HFFc6 (cell line): Measurements from ENCODE around the gene HELZ. TPM values are rescaled to one million over a fixed set of nuclear protein-coding genes. Genes with fewer than 3 reads are reported as not detected.

ENCODE experiments used
- DNase-seq: peaks from one replicate; pipeline ENCODE4 v3.0.0-alpha.2; 2018
- H3K27ac Mint-ChIP-seq: 2 replicates; pipeline ENCODE4 v1.8.0; 2020; ENCODE audit warnings: mild to moderate bottlenecking, mixed read lengths
- H3K27me3 Mint-ChIP-seq: 2 replicates; pipeline ENCODE4 v1.8.0; 2021; ENCODE audit warnings: mild to moderate bottlenecking, moderate library complexity, mixed read lengths; ENCODE audit not compliant: insufficient read depth
- H3K36me3 Mint-ChIP-seq: 2 replicates; pipeline ENCODE4 v1.8.0; 2021; ENCODE audit warnings: low read depth, mixed read lengths
- H3K4me1 Mint-ChIP-seq: 2 replicates; pipeline ENCODE4 v1.8.0; 2020; ENCODE audit warnings: low read depth, mixed read lengths
- H3K4me3 Mint-ChIP-seq: 2 replicates; pipeline ENCODE4 v1.8.0; 2020; ENCODE audit warnings: mild to moderate bottlenecking, moderate library complexity, mixed read lengths
- H3K9me3 Mint-ChIP-seq: 2 replicates; pipeline ENCODE4 v1.8.0; 2020; ENCODE audit warnings: mild to moderate bottlenecking, mixed read lengths
- CTCF ChIP-seq: fragments of 200-600 bp; sonication (generic); IDR thresholded peaks from 2 replicates; pipeline ENCODE4 v1.5.0; 2021; ENCODE audit warnings: antibody characterized with exemption, mild to moderate bottlenecking
- total RNA-seq, 6 experiments: library from RNA; stranded (reverse); fragmentation: NEBNext Ultra II Directional; extraction: Animal tissue kit (Norgen Biotek cat#: 25700); gene quantifications; 2 replicates in 1 of 6; 3 replicates in 5 of 6; pipeline ENCODE4 v1.2.3, GENCODE V29; 2021

Gene HELZ
- total RNA-seq, 6 experiments from 2014 or later, result 36.0 to 46.2 (median 38.4) TPM

DNA sequence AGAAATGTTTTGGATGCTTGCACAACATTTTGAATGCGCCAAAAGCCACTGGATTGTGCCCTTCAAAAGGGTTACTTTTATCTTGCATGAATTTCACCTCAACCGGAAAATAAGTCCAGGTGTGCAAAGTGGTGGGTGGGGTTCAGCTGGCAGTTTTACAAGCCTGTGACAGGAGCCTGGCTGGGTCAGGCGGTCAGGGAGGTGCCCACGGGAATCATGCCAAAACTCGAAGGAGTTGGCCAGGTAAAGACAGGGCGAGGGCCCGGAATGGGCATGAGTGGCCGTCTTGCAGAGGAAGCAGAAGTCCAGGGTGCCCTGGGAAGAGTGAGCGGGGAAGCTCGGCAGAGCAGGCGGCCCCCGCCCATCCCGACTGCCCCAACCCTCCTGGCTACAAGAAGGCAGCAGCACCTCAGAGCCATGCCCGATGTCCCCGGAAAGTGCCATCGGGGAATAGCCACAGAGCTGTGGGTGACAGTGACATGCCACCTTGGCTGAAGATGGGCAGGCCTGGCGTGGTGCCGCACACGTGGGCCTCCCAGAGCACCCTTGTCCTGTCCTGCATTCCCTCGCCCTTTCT lies 219.7 kb downstream of the HELZ start:
- Mint-ChIP-seq H3K9me3 (no peaks in the 10 kb centered on the region), H3K27ac (no peak overlapping the region), H3K27me3 (peaks cover 20% of the 10 kb centered on the region), H3K4me1 (no peaks in the 10 kb centered on the region), H3K36me3 (no peaks in the 10 kb centered on the region), H3K4me3 (no peak overlapping the region)
- no peak for TF ChIP-seq CTCF
- DNase-seq, result no peak

GRCh38 chr17:67024736-67025135 lies 220.3 kb downstream of the HELZ start:
- H3K36me3 Mint-ChIP-seq, result no peaks in the 10 kb centered on the region
- DNase-seq, result no peak
- no peak overlapping the region for H3K27ac Mint-ChIP-seq
- no peaks in the 10 kb centered on the region for H3K4me1 Mint-ChIP-seq
- no peak overlapping the region for H3K4me3 Mint-ChIP-seq
- TF ChIP-seq CTCF, result no peak
- no peaks in the 10 kb centered on the region for H3K9me3 Mint-ChIP-seq
- peaks cover 24% of the 10 kb centered on the region for H3K27me3 Mint-ChIP-seq

DNA sequence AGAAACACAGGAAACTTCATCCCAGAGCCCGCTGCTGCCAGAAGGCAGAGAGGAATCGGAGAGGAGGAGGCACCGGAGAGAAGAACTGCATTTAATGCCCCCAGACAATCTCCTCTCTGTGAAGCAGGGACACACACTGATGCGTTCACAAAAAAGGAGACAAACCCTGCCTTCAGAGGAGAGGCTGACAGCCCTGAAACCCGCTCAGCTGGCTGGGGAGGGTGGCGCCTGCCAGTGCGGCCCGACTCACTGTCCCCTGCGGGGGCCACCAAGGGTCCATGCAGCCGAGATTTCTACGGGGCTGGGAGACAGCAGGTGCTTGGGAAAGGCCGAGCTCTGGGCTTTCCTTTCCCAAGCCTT lies 222.6 kb downstream of the HELZ start:
- DNase-seq, result no peak
- peaks cover 31% of the 10 kb centered on the region for H3K27me3 Mint-ChIP-seq
- no peak overlapping the region for H3K4me3 Mint-ChIP-seq
- no peaks in the 10 kb centered on the region for H3K9me3 Mint-ChIP-seq
- H3K27ac Mint-ChIP-seq, result no peak overlapping the region
- TF ChIP-seq CTCF, result no peak
- H3K36me3 Mint-ChIP-seq, result no peaks in the 10 kb centered on the region
- H3K4me1 Mint-ChIP-seq, result no peaks in the 10 kb centered on the region

DNA sequence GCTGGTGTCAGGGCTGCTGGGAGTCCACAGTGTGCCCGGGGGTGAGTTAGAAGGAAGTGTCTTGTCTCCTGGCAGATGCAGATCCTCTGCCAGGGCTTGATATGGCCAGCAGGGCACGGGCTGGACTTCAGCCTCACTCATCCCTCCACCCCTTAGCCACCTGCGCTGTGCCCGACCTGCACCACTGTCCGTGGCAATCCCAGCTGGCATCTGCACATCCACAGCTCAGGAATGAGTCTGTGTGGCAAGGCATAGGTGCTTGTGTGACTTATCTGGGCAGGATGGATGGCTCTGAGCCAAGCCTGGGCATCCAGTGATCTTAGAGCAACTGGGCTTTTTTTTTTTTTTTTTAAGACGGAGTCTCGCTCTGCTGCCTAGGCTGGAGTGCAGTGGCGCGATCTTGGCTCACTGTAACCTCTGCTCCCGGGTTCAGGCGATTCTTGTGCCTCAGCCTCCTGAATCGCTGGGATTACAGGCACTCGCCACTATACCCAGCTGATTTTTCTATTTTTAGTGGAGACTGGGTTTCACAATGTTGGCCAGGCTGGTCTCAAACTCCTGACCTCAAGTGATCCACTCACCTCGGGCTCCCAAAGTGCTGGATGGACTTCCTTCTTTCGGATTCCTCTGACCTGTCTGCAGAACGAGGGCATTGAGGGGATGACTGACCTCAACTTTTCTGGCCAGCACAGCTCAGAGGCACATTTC lies 223.1 kb downstream of the HELZ start:
- no peaks in the 10 kb centered on the region for H3K9me3 Mint-ChIP-seq
- H3K4me1 Mint-ChIP-seq, result no peaks in the 10 kb centered on the region
- no peak overlapping the region for H3K4me3 Mint-ChIP-seq
- H3K27ac Mint-ChIP-seq, result no peak overlapping the region
- H3K27me3 Mint-ChIP-seq, result peaks cover 31% of the 10 kb centered on the region
- no peak for TF ChIP-seq CTCF
- no peak for DNase-seq
- H3K36me3 Mint-ChIP-seq, result no peaks in the 10 kb centered on the region

DNA sequence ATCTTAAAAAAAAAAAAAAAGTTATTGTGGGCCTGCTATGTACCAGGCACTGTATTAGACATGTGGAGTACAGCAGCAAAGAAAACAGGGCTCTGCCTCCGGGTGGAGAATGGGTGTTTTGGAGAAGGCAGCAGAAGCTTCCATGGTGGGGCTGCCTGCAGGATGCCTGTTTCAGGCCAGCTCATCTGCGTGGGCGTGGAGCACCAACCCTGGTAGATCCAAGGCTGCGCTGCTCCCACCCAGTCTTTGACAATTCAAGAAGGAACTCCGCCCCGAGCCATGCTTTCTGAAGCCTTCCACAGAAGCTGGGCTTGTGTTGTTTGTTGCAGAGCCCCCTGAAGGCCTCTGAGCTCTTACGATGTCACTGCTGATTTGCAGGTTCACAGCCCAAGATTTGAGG lies 223.8 kb downstream of the HELZ start:
- Mint-ChIP-seq H3K4me3 (no peak overlapping the region), H3K27me3 (peaks cover 31% of the 10 kb centered on the region), H3K9me3 (no peaks in the 10 kb centered on the region), H3K27ac (no peak overlapping the region), H3K36me3 (no peaks in the 10 kb centered on the region), H3K4me1 (no peaks in the 10 kb centered on the region)
- no peak for TF ChIP-seq CTCF
- DNase-seq, result no peak

Other genes with a start within 250 kb of the HELZ start
- not detected for gene CACNG1, start 200.6 kb downstream of the HELZ start, total RNA-seq
- gene PSMD12, start 121.4 kb upstream of the HELZ start, total RNA-seq, result 10 to 100 TPM; 62.3 to 74.4 (median 73.2) TPM
- gene PITPNC1, start 132.1 kb upstream of the HELZ start, total RNA-seq, result 10 to 100 TPM in 1 of 6 experiments, 1 to 10 TPM in 5; 6.9 to 11.1 (median 7.7) TPM